GM23338 (cell line): ENCODE results near the gene ADAMTSL5. TPM values are rescaled to one million over a fixed set of nuclear protein-coding genes. Genes with fewer than 3 reads are reported as not detected.

Source experiments
- EZH2 ChIP-seq: fragments of 200-600 bp; sonication (generic); IDR thresholded peaks from one replicate; pipeline ENCODE4 v1.8.0; 2017; ENCODE audit warnings: antibody characterized with exemption, mild to moderate bottlenecking, low read depth; ENCODE audit not compliant: unreplicated experiment
- JUNB ChIP-seq: IDR thresholded peaks from one replicate; pipeline ENCODE4 v1.6.1; 2016; ENCODE audit warnings: antibody characterized with exemption; ENCODE audit not compliant: unreplicated experiment
- POLR2AphosphoS5 ChIP-seq: IDR thresholded peaks from 2 replicates; pipeline ENCODE4 v1.6.1; 2016; ENCODE audit warnings: antibody characterized with exemption, low read depth
- STAT1 ChIP-seq: IDR thresholded peaks from one replicate; pipeline ENCODE4 v1.6.1; 2016; ENCODE audit warnings: antibody characterized with exemption; ENCODE audit not compliant: unreplicated experiment
- polyA plus RNA-seq: library from polyadenylated mRNA; unstranded; fragments of >200 nt; fragmentation: Nextera tagmentation; extraction: Ambion mirVana; gene quantifications from 2 replicates; pipeline ENCODE4 v1.2.1, GENCODE V29; 2016
- total RNA-seq: library from RNA; depleted of rRNA; stranded (reverse); fragments of >200 nt; shearing (Covaris generic); gene quantifications from 2 replicates; pipeline ENCODE4 v1.2.3, GENCODE V29; 2014
- TF ChIP-seq, protein P1 (sequence below): fragments of 250-450 bp; sonication (Bioruptor Pico); IDR thresholded peaks from 2 replicates; pipeline ENCODE4 v1.5.0; 2020; ENCODE audit warnings: mild to moderate bottlenecking, moderate library complexity
- TF ChIP-seq, protein P2 (sequence below): IDR thresholded peaks from one replicate; pipeline ENCODE4 v1.6.1; 2018; ENCODE audit warnings: antibody characterized with exemption; ENCODE audit not compliant: unreplicated experiment
- TF ChIP-seq, protein P3 (sequence below): IDR thresholded peaks from 2 replicates; pipeline ENCODE4 v1.6.1; 2016; ENCODE audit warnings: antibody characterized with exemption

The ADAMTSL5 gene
- total and polyA plus RNA-seq, 2 experiments from 2014 or later: 0.10 to 0.97 TPM

DNA sequence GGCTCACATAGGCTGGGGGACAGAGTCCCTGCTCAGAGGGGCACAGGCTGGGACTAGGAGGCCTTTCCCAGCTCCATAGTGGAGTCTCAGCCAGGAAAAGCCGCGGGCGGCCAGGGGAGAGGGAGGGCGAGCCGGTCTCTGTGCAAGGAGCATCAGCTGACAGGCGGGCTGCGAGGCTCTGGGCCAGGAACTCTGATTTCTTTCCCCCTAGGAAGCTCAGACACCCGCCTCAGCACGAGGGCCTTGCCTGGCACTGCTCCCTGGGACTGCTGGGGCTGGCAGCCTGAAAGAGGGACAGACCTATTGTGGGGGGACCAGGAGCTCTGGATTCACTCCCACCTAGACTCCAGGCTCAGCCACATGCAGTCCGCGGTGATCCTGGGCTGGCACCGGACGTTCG lies 8.8 kb upstream of the ADAMTSL5 start (continued):
- TF ChIP-seq, protein P1, sequence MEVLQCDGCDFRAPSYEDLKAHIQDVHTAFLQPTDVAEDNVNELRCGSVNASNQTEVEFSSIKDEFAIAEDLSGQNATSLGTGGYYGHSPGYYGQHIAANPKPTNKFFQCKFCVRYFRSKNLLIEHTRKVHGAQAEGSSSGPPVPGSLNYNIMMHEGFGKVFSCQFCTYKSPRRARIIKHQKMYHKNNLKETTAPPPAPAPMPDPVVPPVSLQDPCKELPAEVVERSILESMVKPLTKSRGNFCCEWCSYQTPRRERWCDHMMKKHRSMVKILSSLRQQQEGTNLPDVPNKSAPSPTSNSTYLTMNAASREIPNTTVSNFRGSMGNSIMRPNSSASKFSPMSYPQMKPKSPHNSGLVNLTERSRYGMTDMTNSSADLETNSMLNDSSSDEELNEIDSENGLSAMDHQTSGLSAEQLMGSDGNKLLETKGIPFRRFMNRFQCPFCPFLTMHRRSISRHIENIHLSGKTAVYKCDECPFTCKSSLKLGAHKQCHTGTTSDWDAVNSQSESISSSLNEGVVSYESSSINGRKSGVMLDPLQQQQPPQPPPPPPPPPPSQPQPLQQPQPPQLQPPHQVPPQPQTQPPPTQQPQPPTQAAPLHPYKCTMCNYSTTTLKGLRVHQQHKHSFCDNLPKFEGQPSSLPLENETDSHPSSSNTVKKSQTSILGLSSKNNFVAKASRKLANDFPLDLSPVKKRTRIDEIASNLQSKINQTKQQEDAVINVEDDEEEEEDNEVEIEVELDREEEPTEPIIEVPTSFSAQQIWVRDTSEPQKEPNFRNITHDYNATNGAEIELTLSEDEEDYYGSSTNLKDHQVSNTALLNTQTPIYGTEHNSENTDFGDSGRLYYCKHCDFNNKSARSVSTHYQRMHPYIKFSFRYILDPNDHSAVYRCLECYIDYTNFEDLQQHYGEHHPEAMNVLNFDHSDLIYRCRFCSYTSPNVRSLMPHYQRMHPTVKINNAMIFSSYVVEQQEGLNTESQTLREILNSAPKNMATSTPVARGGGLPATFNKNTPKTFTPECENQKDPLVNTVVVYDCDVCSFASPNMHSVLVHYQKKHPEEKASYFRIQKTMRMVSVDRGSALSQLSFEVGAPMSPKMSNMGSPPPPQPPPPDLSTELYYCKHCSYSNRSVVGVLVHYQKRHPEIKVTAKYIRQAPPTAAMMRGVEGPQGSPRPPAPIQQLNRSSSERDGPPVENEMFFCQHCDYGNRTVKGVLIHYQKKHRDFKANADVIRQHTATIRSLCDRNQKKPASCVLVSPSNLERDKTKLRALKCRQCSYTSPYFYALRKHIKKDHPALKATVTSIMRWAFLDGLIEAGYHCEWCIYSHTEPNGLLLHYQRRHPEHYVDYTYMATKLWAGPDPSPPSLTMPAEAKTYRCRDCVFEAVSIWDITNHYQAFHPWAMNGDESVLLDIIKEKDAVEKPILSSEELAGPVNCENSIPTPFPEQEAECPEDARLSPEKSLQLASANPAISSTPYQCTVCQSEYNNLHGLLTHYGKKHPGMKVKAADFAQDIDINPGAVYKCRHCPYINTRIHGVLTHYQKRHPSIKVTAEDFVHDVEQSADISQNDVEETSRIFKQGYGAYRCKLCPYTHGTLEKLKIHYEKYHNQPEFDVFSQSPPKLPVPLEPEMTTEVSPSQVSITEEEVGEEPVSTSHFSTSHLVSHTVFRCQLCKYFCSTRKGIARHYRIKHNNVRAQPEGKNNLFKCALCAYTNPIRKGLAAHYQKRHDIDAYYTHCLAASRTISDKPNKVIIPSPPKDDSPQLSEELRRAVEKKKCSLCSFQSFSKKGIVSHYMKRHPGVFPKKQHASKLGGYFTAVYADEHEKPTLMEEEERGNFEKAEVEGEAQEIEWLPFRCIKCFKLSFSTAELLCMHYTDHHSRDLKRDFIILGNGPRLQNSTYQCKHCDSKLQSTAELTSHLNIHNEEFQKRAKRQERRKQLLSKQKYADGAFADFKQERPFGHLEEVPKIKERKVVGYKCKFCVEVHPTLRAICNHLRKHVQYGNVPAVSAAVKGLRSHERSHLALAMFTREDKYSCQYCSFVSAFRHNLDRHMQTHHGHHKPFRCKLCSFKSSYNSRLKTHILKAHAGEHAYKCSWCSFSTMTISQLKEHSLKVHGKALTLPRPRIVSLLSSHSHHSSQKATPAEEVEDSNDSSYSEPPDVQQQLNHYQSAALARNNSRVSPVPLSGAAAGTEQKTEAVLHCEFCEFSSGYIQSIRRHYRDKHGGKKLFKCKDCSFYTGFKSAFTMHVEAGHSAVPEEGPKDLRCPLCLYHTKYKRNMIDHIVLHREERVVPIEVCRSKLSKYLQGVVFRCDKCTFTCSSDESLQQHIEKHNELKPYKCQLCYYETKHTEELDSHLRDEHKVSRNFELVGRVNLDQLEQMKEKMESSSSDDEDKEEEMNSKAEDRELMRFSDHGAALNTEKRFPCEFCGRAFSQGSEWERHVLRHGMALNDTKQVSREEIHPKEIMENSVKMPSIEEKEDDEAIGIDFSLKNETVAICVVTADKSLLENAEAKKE: no peak
- TF ChIP-seq, protein P2, sequence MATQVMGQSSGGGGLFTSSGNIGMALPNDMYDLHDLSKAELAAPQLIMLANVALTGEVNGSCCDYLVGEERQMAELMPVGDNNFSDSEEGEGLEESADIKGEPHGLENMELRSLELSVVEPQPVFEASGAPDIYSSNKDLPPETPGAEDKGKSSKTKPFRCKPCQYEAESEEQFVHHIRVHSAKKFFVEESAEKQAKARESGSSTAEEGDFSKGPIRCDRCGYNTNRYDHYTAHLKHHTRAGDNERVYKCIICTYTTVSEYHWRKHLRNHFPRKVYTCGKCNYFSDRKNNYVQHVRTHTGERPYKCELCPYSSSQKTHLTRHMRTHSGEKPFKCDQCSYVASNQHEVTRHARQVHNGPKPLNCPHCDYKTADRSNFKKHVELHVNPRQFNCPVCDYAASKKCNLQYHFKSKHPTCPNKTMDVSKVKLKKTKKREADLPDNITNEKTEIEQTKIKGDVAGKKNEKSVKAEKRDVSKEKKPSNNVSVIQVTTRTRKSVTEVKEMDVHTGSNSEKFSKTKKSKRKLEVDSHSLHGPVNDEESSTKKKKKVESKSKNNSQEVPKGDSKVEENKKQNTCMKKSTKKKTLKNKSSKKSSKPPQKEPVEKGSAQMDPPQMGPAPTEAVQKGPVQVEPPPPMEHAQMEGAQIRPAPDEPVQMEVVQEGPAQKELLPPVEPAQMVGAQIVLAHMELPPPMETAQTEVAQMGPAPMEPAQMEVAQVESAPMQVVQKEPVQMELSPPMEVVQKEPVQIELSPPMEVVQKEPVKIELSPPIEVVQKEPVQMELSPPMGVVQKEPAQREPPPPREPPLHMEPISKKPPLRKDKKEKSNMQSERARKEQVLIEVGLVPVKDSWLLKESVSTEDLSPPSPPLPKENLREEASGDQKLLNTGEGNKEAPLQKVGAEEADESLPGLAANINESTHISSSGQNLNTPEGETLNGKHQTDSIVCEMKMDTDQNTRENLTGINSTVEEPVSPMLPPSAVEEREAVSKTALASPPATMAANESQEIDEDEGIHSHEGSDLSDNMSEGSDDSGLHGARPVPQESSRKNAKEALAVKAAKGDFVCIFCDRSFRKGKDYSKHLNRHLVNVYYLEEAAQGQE: no peak
- TF ChIP-seq POLR2AphosphoS5 (no peak), JUNB (no peak), STAT1 (no peak), EZH2 (no peak)
- TF ChIP-seq, protein P3, sequence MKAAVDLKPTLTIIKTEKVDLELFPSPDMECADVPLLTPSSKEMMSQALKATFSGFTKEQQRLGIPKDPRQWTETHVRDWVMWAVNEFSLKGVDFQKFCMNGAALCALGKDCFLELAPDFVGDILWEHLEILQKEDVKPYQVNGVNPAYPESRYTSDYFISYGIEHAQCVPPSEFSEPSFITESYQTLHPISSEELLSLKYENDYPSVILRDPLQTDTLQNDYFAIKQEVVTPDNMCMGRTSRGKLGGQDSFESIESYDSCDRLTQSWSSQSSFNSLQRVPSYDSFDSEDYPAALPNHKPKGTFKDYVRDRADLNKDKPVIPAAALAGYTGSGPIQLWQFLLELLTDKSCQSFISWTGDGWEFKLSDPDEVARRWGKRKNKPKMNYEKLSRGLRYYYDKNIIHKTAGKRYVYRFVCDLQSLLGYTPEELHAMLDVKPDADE: no peak
